ENCODE data around the gene MAFG.

Gene MAFG

DNA sequence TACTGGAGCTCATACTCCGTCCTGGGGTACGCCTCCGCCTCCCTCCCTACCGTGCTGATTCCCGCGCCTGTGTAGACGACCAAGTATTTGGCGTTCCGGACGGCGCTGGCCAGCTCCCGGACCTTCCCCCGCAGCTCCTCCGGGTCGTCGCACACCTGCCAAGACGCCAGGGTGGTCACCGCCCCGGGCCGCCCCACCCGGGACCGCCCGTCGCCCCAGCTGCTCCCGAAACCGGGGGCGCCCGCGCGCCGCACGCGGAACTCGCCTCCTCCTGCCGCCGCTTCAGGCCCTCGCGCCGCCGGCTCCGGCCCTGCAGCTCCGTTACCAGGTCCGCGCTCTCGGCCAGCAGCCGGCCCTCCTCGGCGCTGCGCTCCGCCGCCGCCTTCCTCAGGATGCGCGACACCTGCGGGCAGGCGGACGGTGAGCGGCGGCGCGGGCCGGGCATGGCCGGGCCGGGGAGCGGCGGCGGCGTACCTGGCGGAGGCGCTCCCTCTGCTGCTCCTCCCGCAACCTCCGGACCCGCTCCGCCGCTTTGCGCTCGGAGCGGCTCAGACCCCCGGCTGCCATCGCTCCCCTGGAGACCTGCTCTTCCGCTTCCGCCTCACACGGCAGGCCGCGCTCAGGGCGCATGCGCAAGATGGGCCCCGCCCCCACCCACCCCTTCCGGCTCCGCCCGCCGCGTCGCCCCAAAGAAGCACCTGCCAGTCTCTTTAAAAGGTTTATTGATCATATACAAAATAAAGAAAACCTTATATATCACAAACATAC, 9.8 kb downstream of the MAFG start, which contains the start of gene SIRT7 (continued):
- TF ChIP-seq, protein P1, sequence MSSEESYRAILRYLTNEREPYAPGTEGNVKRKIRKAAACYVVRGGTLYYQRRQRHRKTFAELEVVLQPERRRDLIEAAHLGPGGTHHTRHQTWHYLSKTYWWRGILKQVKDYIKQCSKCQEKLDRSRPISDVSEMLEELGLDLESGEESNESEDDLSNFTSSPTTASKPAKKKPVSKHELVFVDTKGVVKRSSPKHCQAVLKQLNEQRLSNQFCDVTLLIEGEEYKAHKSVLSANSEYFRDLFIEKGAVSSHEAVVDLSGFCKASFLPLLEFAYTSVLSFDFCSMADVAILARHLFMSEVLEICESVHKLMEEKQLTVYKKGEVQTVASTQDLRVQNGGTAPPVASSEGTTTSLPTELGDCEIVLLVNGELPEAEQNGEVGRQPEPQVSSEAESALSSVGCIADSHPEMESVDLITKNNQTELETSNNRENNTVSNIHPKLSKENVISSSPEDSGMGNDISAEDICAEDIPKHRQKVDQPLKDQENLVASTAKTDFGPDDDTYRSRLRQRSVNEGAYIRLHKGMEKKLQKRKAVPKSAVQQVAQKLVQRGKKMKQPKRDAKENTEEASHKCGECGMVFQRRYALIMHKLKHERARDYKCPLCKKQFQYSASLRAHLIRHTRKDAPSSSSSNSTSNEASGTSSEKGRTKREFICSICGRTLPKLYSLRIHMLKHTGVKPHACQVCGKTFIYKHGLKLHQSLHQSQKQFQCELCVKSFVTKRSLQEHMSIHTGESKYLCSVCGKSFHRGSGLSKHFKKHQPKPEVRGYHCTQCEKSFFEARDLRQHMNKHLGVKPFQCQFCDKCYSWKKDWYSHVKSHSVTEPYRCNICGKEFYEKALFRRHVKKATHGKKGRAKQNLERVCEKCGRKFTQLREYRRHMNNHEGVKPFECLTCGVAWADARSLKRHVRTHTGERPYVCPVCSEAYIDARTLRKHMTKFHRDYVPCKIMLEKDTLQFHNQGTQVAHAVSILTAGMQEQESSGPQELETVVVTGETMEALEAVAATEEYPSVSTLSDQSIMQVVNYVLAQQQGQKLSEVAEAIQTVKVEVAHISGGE (tag by site-specific recombination; conservative IDR thresholded peaks at IDR 0.05; ENCODE audit: low read depth), result peak; percentile 27; the same call in 1 of the 2 replicates
- no peak for TF ChIP-seq ZNF221 (tag by site-specific recombination; IDR thresholded peaks at IDR 0.05; ENCODE audit: borderline replicate concordance)
- TF ChIP-seq ZXDB (tag by site-specific recombination; IDR thresholded peaks at IDR 0.05), result no peak
- no peak for TF ChIP-seq ZNF121 (tag by site-specific recombination; IDR thresholded peaks at IDR 0.05)
- no peak for TF ChIP-seq ZNF785 (tag by site-specific recombination; IDR thresholded peaks at IDR 0.05)
- TF ChIP-seq ZNF837 (tag by site-specific recombination; IDR thresholded peaks at IDR 0.05), result no peak
- TF ChIP-seq, protein P2, sequence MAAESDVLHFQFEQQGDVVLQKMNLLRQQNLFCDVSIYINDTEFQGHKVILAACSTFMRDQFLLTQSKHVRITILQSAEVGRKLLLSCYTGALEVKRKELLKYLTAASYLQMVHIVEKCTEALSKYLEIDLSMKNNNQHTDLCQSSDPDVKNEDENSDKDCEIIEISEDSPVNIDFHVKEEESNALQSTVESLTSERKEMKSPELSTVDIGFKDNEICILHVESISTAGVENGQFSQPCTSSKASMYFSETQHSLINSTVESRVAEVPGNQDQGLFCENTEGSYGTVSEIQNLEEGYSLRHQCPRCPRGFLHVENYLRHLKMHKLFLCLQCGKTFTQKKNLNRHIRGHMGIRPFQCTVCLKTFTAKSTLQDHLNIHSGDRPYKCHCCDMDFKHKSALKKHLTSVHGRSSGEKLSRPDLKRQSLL (tag by site-specific recombination; IDR thresholded peaks at IDR 0.05), result peak; percentile 31; the same call in 1 of the 2 replicates

DNA sequence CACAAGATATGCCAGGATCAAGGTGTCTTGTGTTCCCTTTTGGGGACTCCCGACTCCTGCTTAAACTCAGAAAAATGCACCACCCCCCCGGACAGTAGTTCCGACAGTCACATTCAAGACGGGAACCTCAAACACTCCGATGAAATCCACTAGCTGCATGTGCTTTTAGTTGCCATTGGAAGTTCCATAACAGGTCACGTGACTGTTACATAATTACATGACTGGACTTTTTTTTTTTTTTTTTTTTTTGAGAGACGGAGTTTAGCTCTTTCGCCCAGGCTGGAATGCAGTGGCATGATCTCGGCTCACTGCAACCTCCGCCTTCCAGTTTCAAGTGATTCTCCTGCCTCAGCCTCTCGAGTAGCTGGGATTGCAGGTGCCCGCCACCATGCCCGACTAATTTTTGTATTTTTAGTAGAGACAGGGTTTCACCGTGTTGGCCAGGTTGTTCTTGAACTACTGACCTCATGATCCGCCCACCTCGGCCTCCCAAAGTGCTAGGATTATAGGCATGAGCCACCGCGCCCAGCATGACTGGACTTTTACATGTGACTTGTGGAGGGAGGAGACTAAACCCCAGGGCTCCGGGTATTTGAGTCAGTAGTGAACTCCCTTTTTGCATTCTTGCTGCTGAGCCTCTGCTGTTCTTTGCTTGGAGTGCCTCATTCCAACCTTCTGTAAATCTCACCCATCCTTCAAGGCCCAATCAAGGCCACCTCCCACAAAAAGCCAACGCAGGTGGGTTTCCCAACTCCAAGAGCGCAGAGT, 11.1 kb downstream of the MAFG start:
- peak overlapping the region; percentile 71 for H3K4me3 ChIP-seq (ENCODE audit: low read depth, low read length)
- H3K4me1 ChIP-seq (ENCODE audit: control insufficient read depth, insufficient read depth, low read length), result peaks cover 6% of the 10 kb centered on the region
- H3K27ac ChIP-seq (ENCODE audit: extremely low read depth, low read depth, low read length), result no peak overlapping the region
- no peaks in the 10 kb centered on the region for H3K9me3 ChIP-seq (ENCODE audit: control insufficient read depth, insufficient read depth, low read depth, low read length)
- H3K36me3 ChIP-seq (ENCODE audit: control insufficient read depth in 2 of 2, insufficient read depth in 1 of 2, low read length in 2 of 2), result peaks cover 3 to 72% of the 10 kb centered on the region in 2 experiments; a peak in 1 of 3 replicates
- ChIA-PET POLR2A (interaction anchor here (0.6 to 2.1 kb wide), 7 partner anchors 10 to 384 kb away, joined by 3 to 22 read pairs (median 4); partner anchors contain the start of genes ALYREF, ANAPC11 and MAFG), CTCF (interaction anchor here (0.7 to 1.3 kb wide), 6 partner anchors 10 to 182 kb away, joined by 3 to 6 read pairs (median 4); no protein-coding TSS in a partner anchor)
- TF ChIP-seq ZNF174 (tag by site-specific recombination; IDR thresholded peaks at IDR 0.05), result no peak
- no peak for TF ChIP-seq ZNF76 (tag by site-specific recombination; IDR thresholded peaks at IDR 0.05; ENCODE audit: borderline replicate concordance, low read depth)
- peak; percentile 77 for TF ChIP-seq ZNF600 (tag by site-specific recombination; IDR thresholded peaks at IDR 0.05)
- peak; percentile 74 for TF ChIP-seq KLF1 (tag by site-specific recombination; IDR thresholded peaks at IDR 0.05)
- no peak for TF ChIP-seq ZNF10 (tag by site-specific recombination; IDR thresholded peaks at IDR 0.05)
- TF ChIP-seq ZNF785 (tag by site-specific recombination; IDR thresholded peaks at IDR 0.05), result no peak
- TF ChIP-seq ZNF629 (tag by site-specific recombination; IDR thresholded peaks at IDR 0.05), result no peak
- no peak for TF ChIP-seq ZNF239 (tag by site-specific recombination; IDR thresholded peaks at IDR 0.05)
- no peak for TF ChIP-seq ZNF2 (tag by site-specific recombination; IDR thresholded peaks at IDR 0.05)
- TF ChIP-seq WT1 (tag by site-specific recombination; IDR thresholded peaks at IDR 0.05), result peak; percentile 55
- TF ChIP-seq SP2 (tag by site-specific recombination; IDR thresholded peaks at IDR 0.05), result peak; percentile 25; the same call in 1 of the 2 replicates
- TF ChIP-seq ZNF548 (tag by site-specific recombination; IDR thresholded peaks at IDR 0.05), result no peak
- TF ChIP-seq, protein P3, sequence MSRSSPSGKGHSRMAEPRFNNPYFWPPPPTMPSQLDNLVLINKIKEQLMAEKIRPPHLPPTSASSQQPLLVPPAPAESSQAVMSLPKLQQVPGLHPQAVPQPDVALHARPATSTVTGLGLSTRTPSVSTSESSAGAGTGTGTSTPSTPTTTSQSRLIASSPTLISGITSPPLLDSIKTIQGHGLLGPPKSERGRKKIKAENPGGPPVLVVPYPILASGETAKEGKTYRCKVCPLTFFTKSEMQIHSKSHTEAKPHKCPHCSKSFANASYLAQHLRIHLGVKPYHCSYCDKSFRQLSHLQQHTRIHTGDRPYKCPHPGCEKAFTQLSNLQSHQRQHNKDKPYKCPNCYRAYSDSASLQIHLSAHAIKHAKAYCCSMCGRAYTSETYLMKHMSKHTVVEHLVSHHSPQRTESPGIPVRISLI (tag by site-specific recombination; IDR thresholded peaks at IDR 0.05), result peak; percentile 72; the same call in 1 of the 2 replicates
- no peak for TF ChIP-seq ZNF792 (tag by site-specific recombination; IDR thresholded peaks at IDR 0.05)
- no peak for TF ChIP-seq ZBTB17 (tag by site-specific recombination; IDR thresholded peaks at IDR 0.05)
- TF ChIP-seq GLI4 (tag by site-specific recombination; IDR thresholded peaks at IDR 0.05), result no peak
- TF ChIP-seq KLF8 (tag by site-specific recombination; IDR thresholded peaks at IDR 0.05), result 0 out of 2 replicates have a peak, but pooled peaks have one; percentile 21
- TF ChIP-seq ZNF514 (tag by site-specific recombination; IDR thresholded peaks at IDR 0.05), result no peak
- TF ChIP-seq ZFHX2 (tag by site-specific recombination; conservative IDR thresholded peaks at IDR 0.05), result peak; percentile 53
- TF ChIP-seq KLF16 (tag by site-specific recombination; IDR thresholded peaks at IDR 0.05), result no peak
- TF ChIP-seq GLIS2 (tag by site-specific recombination; IDR thresholded peaks at IDR 0.05), result no peak
- no peak for TF ChIP-seq BCL11A (tag by site-specific recombination; IDR thresholded peaks at IDR 0.05; ENCODE audit: low read depth)
- TF ChIP-seq ZNF658 (tag by site-specific recombination; IDR thresholded peaks at IDR 0.05), result no peak
- no peak for TF ChIP-seq ZNF654 (tag by site-specific recombination; IDR thresholded peaks at IDR 0.05; ENCODE audit: low read depth)
